Transverse colon (tissue), 3 donors: ENCODE measurements around the gene DIAPH3.

Experiments
- CTCF ChIP-seq, 5 experiments: fragments of 200-600 bp in 3 of 5; fragments of 450-650 bp in 2 of 5; sonication (generic) in 3 of 5; IDR thresholded peaks; 1 replicate in 2 of 5; 2 replicates in 3 of 5; pipeline ENCODE4 v1.5.1; 2016 to 2017; ENCODE audit warnings: antibody characterized with exemption in 5 of 5, inconsistent platforms in 3 of 5, mild to moderate bottlenecking in 2 of 5, moderate library complexity in 1 of 5
- EP300 ChIP-seq: sonication (generic); formaldehyde crosslinking; IDR thresholded peaks from one replicate; pipeline ENCODE4 v1.6.1; 2017; ENCODE audit warnings: antibody characterized with exemption, low read depth
- POLR2A ChIP-seq: fragments of 450-650 bp; IDR thresholded peaks from one replicate; pipeline ENCODE4 v1.6.1; 2016; ENCODE audit warnings: antibody characterized with exemption, mild to moderate bottlenecking, moderate library complexity

GRCh38 chr13:59793107-59793506, 370.6 kb downstream of the DIAPH3 start:
- TF ChIP-seq CTCF (IDR thresholded peaks at IDR 0.05) (no peak), EP300 (no peak), POLR2A (no peak)
